ENCODE measurements around the gene GOLGA8O.
"Not testable (repeated sequence)": the region's sequence is repeated elsewhere in the genome, so short reads cannot be mapped to it uniquely, and the experiment has no call there.

The GOLGA8O gene, protein sequence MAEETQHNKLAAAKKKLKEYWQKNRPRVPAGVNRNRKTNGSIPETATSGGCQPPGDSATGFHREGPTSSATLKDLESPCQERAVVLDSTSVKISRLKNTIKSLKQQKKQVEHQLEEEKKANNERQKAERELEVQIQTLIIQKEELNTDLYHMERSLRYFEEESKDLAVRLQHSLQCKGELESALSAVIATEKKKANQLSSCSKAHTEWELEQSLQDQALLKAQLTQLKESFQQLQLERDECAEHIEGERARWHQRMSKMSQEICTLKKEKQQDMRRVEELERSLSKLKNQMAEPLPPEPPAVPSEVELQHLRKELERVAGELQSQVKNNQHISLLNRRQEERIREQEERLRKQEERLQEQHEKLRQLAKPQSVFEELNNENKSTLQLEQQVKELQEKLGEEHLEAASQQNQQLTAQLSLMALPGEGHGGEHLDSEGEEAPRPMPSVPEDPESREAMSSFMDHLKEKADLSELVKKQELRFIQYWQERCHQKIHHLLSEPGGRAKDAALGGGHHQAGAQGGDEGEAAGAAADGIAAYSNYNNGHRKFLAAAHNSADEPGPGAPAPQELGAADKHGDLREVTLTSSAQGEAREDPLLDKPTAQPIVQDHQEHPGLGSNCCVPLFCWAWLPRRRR

GRCh38 chr15:32455534-32455933 is at the start of gene GOLGA8O:
Gene GOLGA8O (minus strand): TSS chr15:32455634. CDS start chr15:32455536, 98 bp downstream.
- DNase-seq (ENCODE audit: low read depth, low spot score) = not testable (repeated sequence)

GRCh38 chr15:32504152-32504811 is 48.8 kb upstream of the GOLGA8O start:
- DNase-seq (ENCODE audit: low read depth, low spot score) = not testable (repeated sequence)

DNA sequence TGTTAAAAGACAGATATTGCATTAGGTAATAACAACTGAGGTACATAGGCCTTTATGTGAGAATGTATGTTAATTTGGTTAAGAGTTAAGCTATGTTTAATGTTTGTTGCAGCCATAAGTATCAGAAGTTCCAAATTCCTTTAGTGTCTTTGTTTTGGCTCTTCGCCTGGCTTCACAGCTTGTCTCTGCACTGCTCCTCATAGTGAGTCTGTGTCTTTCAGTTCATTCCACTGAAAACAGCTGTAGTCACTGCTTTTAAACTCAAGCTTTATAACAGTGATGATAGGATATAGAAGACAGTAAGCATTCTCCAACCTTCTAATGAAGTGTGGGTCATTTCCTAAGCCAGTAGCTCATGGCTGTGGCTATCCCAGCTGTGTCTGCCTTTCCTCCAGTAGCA is 47.5 kb upstream of the GOLGA8O start:
- not testable (repeated sequence) for DNase-seq (ENCODE audit: low read depth, low spot score)

GRCh38 chr15:32492768-32493167 is 37.3 kb upstream of the GOLGA8O start:
- DNase-seq (ENCODE audit: low read depth, low spot score) = not testable (repeated sequence)

- DNase-seq (ENCODE audit: low read depth, low spot score) = not testable (repeated sequence)
Observed at GRCh38 chr15:32486474-32486873, 31.0 kb upstream of the GOLGA8O start.

GRCh38 chr15:32483377-32483776 is 27.9 kb upstream of the GOLGA8O start:
- not testable (repeated sequence) for DNase-seq (ENCODE audit: low read depth, low spot score)

DNA sequence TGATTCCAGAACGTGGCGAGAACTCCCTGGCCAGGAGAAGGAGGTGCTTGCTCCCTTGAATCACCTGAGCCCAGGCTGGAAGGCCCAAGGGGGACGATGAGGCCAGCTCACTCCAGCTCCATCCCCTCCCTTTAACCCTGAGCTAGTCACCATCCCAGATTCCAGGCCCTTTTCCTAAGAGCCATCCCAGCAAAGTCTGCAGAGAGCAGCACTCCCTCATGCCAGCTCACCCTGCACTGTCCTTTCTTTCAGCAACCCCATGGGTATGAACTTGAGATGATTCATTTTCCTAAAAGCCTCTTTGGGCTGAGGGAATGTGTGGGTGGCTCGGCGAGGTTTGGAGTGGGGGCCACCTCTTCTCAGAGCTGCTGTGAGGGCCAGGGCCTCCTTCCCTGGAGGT is 26.2 kb upstream of the GOLGA8O start:
- not testable (repeated sequence) for DNase-seq (ENCODE audit: low read depth, low spot score)

GRCh38 chr15:32468076-32468475 is 12.6 kb upstream of the GOLGA8O start:
- DNase-seq (ENCODE audit: low read depth, low spot score) = not testable (repeated sequence)

DNA sequence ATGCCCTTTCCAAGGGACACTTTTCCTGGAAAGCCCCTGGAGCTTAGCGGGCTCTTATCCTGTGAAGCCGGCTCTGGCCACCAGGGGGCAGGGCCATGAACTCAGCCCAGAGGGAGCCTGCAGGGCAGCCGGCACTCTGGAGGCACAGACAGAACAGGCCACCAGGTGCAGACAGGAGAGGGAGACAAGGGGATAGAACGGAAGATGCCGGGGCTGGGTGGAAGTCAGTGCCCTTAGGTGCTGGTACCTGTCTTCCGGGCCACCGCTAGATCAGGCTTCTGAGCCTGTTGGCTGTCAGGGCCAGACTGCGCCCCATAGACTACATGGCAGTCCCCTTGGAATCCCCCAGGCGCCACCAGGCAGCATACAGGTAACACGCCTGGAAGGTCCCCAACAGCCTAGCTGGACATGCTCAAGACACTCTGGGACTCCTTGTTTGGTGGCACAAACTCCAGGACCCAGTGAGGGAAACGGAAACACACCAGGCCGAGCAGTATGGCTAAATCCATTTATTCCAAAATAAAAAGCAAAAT is 14.9 kb downstream of the GOLGA8O start:
- DNase-seq (ENCODE audit: low read depth, low spot score) = not testable (repeated sequence)

- not testable (repeated sequence) for DNase-seq (ENCODE audit: low read depth, low spot score)
Observed at GRCh38 chr15:32434102-32434963, 21.1 kb downstream of the GOLGA8O start.

GRCh38 chr15:32427635-32428034 is 27.8 kb downstream of the GOLGA8O start:
- DNase-seq (ENCODE audit: low read depth, low spot score) = not testable (repeated sequence)

- DNase-seq (ENCODE audit: low read depth, low spot score) = not testable (repeated sequence)
Observed at GRCh38 chr15:32426511-32426910, 28.9 kb downstream of the GOLGA8O start.

DNA sequence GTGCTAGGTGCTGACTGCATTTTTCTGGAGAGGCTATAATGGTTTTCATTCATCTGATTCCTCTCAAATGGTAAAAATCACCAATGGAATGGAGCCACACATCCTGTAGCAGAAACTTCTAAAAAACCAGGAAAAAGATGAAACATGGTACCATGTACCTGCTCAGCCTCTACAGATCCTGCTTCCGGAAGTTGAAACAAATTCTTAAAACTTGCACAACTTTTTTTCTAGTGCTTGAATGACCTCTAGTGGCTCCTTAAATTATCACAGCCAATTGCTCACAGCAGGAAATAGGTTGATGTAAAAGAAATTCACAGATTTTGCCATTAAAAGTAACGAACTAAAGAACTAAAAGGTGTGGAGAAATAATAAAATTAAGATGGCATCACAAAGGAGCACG is 47.5 kb downstream of the GOLGA8O start:
- not testable (repeated sequence) for DNase-seq (ENCODE audit: low read depth, low spot score)

DNA sequence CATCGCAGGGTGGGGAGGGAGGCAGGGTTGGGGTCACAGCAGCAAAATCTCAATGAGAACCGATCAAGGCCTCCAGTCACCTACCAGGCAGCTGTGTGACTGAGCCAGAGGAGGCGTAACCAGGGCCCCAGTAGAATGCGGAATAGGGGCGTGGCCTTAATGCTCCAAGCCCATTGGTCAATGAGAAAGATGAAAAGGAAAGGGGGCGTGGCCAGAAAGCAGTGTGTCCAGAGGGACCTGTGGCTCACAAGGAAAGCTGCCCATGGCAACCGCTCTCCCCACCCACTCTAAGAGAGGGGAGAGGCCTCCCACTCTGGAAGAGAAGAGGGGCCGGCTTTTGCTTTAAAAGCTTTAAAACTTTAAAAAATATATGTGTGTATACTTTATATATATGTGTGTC is 52.2 kb downstream of the GOLGA8O start, which contains the start of gene GOLGA8K:
GOLGA8K (minus strand) TSS at position 101 of the 400 bp plus-strand sequence; CDS start at position 3, 98 bp downstream.
- not testable (repeated sequence) for DNase-seq (ENCODE audit: low read depth, low spot score)

GRCh38 chr15:32396522-32396921 is 58.9 kb downstream of the GOLGA8O start:
- DNase-seq (ENCODE audit: low read depth, low spot score) = not testable (repeated sequence)
